ENCODE data around the gene PRELID3B. TPM values are rescaled to one million over a fixed set of nuclear protein-coding genes. Genes with fewer than 3 reads are reported as not detected.
A peak's percentile ranks its signal among the peaks of the same experiment; 100 is the strongest.

Gene PRELID3B
- total RNA-seq, 2 experiments from 2014 or later = 55.8 to 59.1 TPM

DNA sequence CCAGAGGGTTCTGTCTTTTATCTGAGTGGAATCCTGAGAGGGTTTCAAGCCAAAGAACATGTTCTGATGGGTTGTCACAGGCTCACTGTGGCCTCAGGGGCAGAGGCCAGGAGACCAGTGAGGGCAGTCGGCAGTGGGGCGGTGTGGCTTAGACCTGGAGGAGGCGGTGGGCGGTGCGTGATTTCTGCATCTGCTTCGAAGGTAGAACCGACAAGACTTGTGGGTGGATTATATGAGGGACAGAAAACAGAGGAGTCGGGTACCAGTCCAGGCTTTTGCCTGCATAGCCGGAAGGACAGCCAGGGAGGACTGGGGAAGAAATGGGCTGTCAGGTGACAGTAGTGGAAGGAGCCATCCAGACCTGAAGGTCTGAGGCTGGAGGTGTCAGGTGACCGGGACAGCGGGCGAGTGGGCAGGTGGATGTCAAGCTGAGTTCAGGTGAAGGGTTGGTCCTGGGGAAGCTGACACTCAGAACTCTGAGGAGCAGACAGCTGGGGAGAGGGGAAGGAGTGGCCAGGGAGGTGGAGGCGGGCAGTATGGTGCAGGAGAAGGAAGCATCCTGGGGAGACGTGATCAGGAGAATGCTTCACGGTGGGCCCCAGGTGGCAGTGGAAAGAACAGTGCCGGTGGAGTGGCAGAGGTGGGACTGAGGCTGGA lies 38.6 kb downstream of the PRELID3B start:
- Histone ChIP-seq H3K9me3 (ENCODE audit: control insufficient read depth in 1 of 2, insufficient read depth in 1 of 2, low read length in 2 of 2) (no peaks in the 10 kb centered on the region), H3K27me3 (ENCODE audit: control insufficient read depth in 1 of 2, insufficient read depth in 2 of 2, low read length in 2 of 2) (no peaks in the 10 kb centered on the region), H3K27ac (ENCODE audit: low read depth in 1 of 2, low read length in 2 of 2) (peak overlapping the region in 1 of 2 donors; percentile 40), H3K4me1 (ENCODE audit: insufficient read depth, low read length) (peaks cover 45% of the 10 kb centered on the region), H3K4me3 (ENCODE audit: low read length) (peak overlapping the region; percentile 72), H3K36me3 (ENCODE audit: insufficient read depth, low read length) (no peaks in the 10 kb centered on the region)
- Mint-ChIP-seq H3K27me3 (no peaks in the 10 kb centered on the region), H3K36me3 (ENCODE audit: low read depth) (peaks cover 5% of the 10 kb centered on the region), H3K4me3 (peak overlapping the region; percentile 62), H3K27ac (peak overlapping the region; percentile 76), H3K9me3 (no peaks in the 10 kb centered on the region), H3K4me1 (ENCODE audit: low read depth) (peaks cover 37% of the 10 kb centered on the region)
- ATAC-seq (ENCODE audit: poor library complexity) = no peak
- CTCF ChIA-PET = no interaction called here
- intact Hi-C loops (cut with DNase I, micrococcal nuclease) = no loop called here
- TF ChIP-seq, protein P1, sequence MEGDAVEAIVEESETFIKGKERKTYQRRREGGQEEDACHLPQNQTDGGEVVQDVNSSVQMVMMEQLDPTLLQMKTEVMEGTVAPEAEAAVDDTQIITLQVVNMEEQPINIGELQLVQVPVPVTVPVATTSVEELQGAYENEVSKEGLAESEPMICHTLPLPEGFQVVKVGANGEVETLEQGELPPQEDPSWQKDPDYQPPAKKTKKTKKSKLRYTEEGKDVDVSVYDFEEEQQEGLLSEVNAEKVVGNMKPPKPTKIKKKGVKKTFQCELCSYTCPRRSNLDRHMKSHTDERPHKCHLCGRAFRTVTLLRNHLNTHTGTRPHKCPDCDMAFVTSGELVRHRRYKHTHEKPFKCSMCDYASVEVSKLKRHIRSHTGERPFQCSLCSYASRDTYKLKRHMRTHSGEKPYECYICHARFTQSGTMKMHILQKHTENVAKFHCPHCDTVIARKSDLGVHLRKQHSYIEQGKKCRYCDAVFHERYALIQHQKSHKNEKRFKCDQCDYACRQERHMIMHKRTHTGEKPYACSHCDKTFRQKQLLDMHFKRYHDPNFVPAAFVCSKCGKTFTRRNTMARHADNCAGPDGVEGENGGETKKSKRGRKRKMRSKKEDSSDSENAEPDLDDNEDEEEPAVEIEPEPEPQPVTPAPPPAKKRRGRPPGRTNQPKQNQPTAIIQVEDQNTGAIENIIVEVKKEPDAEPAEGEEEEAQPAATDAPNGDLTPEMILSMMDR (IDR thresholded peaks at IDR 0.05) = no peak
- POLR2A ChIA-PET = interaction anchor here (0.6 kb wide), 1 partner anchor 33 kb away, joined by 4 read pairs; no protein-coding TSS in a partner anchor
- no peak for DNase-seq

DNA sequence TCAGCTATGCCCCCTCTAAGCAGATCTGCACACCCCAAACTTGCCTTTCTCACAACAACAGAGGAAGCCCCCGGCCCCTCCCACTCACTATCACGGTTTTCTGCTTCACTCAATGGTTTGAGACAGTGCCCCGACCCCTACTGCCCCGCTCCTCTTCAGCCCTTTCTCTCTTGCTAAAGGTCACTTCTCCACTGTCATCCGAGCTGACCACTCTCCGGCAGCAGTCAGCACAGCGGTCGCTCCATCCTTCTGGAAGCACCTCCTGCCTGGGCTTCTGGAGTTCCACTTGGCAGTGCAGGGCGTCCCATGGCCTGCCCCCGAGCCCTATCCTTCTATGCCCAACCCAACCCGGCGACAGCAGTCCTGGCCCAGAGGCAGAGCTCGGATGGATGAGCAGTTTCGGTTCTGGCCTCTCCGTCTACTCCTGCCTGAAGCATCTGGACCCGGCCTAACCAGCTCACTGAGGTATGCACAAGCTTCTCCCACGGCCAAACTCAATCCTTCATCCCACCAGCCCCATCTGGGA lies 39.6 kb downstream of the PRELID3B start:
- no peaks in the 10 kb centered on the region for H3K9me3 Mint-ChIP-seq
- DNase-seq = no peak
- no peak overlapping the region for H3K4me3 ChIP-seq (ENCODE audit: low read length)
- no peak for ATAC-seq (ENCODE audit: poor library complexity)
- ChIA-PET POLR2A (no interaction called here), CTCF (no interaction called here)
- no peaks in the 10 kb centered on the region for H3K36me3 ChIP-seq (ENCODE audit: insufficient read depth, low read length)
- H3K27ac ChIP-seq (ENCODE audit: low read depth in 1 of 2, low read length in 2 of 2) = no peak overlapping the region
- H3K4me1 ChIP-seq (ENCODE audit: insufficient read depth, low read length) = peaks cover 40% of the 10 kb centered on the region
- peak overlapping the region; percentile 76 for H3K27ac Mint-ChIP-seq
- no peaks in the 10 kb centered on the region for H3K27me3 Mint-ChIP-seq
- H3K27me3 ChIP-seq (ENCODE audit: control insufficient read depth in 1 of 2, insufficient read depth in 2 of 2, low read length in 2 of 2) = no peaks in the 10 kb centered on the region
- no peak overlapping the region for H3K4me3 Mint-ChIP-seq
- TF ChIP-seq, protein P1 (IDR thresholded peaks at IDR 0.05) = no peak
- H3K4me1 Mint-ChIP-seq (ENCODE audit: low read depth) = peaks cover 37% of the 10 kb centered on the region
- no peaks in the 10 kb centered on the region for H3K9me3 ChIP-seq (ENCODE audit: control insufficient read depth in 1 of 2, insufficient read depth in 1 of 2, low read length in 2 of 2)
- intact Hi-C loops (cut with DNase I, micrococcal nuclease) = no loop called here
- H3K36me3 Mint-ChIP-seq (ENCODE audit: low read depth) = peaks cover 5% of the 10 kb centered on the region

DNA sequence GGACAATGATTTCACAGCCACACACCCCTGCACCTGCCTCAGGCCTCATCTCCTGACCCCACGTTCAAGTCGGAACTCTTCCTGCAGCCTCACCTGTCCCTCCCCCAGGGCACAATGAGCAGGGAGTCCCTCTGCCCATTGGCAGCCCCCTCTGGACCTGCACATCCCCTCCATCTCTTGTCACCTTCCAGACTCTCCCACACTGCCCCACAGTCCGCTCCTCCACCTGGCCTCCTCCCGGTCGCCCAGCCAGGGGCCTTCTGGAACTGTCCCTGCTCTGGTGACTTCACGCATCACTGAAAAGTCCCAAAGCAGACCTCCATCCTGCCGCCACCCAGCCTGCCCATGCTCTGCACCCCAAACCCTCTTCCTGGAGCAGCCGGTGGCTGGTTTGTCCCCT lies 40.2 kb downstream of the PRELID3B start:
- Histone ChIP-seq H3K9me3 (ENCODE audit: control insufficient read depth in 1 of 2, insufficient read depth in 1 of 2, low read length in 2 of 2) (no peaks in the 10 kb centered on the region), H3K36me3 (ENCODE audit: insufficient read depth, low read length) (peaks cover 2% of the 10 kb centered on the region), H3K4me3 (ENCODE audit: low read length) (no peak overlapping the region), H3K27me3 (ENCODE audit: control insufficient read depth in 1 of 2, insufficient read depth in 2 of 2, low read length in 2 of 2) (no peaks in the 10 kb centered on the region), H3K4me1 (ENCODE audit: insufficient read depth, low read length) (peaks cover 34% of the 10 kb centered on the region), H3K27ac (ENCODE audit: low read depth in 1 of 2, low read length in 2 of 2) (no peak overlapping the region)
- DNase-seq (no peak), ATAC-seq (ENCODE audit: poor library complexity) (no peak)
- no peaks in the 10 kb centered on the region for H3K27me3 Mint-ChIP-seq
- ChIA-PET CTCF (no interaction called here), POLR2A (no interaction called here)
- no peak overlapping the region for H3K27ac Mint-ChIP-seq
- peaks cover 11% of the 10 kb centered on the region for H3K36me3 Mint-ChIP-seq (ENCODE audit: low read depth)
- H3K9me3 Mint-ChIP-seq = no peaks in the 10 kb centered on the region
- TF ChIP-seq, protein P1 (IDR thresholded peaks at IDR 0.05) = no peak
- no peak overlapping the region for H3K4me3 Mint-ChIP-seq
- H3K4me1 Mint-ChIP-seq (ENCODE audit: low read depth) = peaks cover 37% of the 10 kb centered on the region
- intact Hi-C loops (cut with DNase I, micrococcal nuclease) = no loop called here

Measured in CD4-positive, alpha-beta T cell (primary cell).